SK-N-SH (cell line): Measurements from ENCODE around the gene RBM14. TPM values are rescaled to one million over a fixed set of nuclear protein-coding genes. Genes with fewer than 3 reads are reported as not detected.

ENCODE experiments used
- CTCF ChIA-PET: fragments of 300-600, 350-600 bp; formaldehyde crosslinking; extraction: SDS; loops from one replicate; lab custom pipeline; 2021; lab: Yijun Ruan, JAX
- POLR2A ChIA-PET: fragments of 350-600 bp; sonication (Branson Sonifier 250); formaldehyde crosslinking; extraction: SDS; loops from one replicate; lab custom pipeline; 2020; ENCODE audit warnings: antibody characterized with exemption, inconsistent platforms; lab: Yijun Ruan, JAX
- DNase-seq: peaks from one replicate; pipeline ENCODE4 v3.0.0; 2012
- H2AFZ ChIP-seq: fragments of 200-600 bp; sonication (generic); 2 replicates; pipeline ENCODE4 v1.8.1; 2016; ENCODE audit warnings: antibody characterized with exemption, mild to moderate bottlenecking, low read depth
- H3F3A ChIP-seq: fragments of 200-600 bp; sonication (generic); replicated peaks from 2 replicates; pipeline ENCODE3; 2016; ENCODE audit warnings: antibody characterized with exemption, mild to moderate bottlenecking; ENCODE audit not compliant: insufficient read depth
- H3K27ac ChIP-seq, 2 experiments: fragments of 200-500 bp in 1 of 2; fragments of 200-600 bp in 1 of 2; sonication (Bioruptor generic) in 1 of 2; sonication (generic), shearing (Covaris generic) in 1 of 2; 2 replicates each; pipeline versions ENCODE4 v1.5.1 to v1.6.1; 2014 to 2016; ENCODE audit warnings: low read depth in 2 of 2, inconsistent platforms in 1 of 2, low read length in 1 of 2, mild to moderate bottlenecking in 1 of 2, mixed read lengths in 1 of 2
- H3K27me3 ChIP-seq: fragments of 200-600 bp; sonication (generic), shearing (Covaris generic); 2 replicates; pipeline ENCODE4 v1.6.1; 2016; ENCODE audit warnings: mixed run types; ENCODE audit not compliant: insufficient read depth
- H3K36me3 ChIP-seq, 2 experiments: fragments of 200-500 bp in 1 of 2; fragments of 200-600 bp in 1 of 2; sonication (Bioruptor generic) in 1 of 2; sonication (generic) in 1 of 2; replicated peaks in 1 of 2; 2 replicates each; pipeline versions ENCODE3 to v1.5.1; 2014 to 2016; ENCODE audit warnings: low read length in 1 of 2, mild to moderate bottlenecking in 1 of 2; ENCODE audit not compliant: insufficient read depth in 2 of 2, control insufficient read depth in 1 of 2
- H3K4me1 ChIP-seq, 2 experiments: fragments of 200-500 bp in 1 of 2; fragments of 200-600 bp in 1 of 2; sonication (Bioruptor generic) in 1 of 2; sonication (generic), shearing (Covaris generic) in 1 of 2; 2 replicates each; pipeline versions ENCODE4 v1.5.1 to v1.6.1; 2014 to 2016; ENCODE audit warnings: low read depth in 1 of 2, low read length in 1 of 2, mixed run types in 1 of 2; ENCODE audit not compliant: insufficient read depth in 2 of 2, control insufficient read depth in 1 of 2
- H3K4me2 ChIP-seq: fragments of 200-600 bp; sonication (generic), shearing (Covaris generic); 2 replicates; pipeline ENCODE4 v1.6.1; 2017; ENCODE audit warnings: mixed run types
- H3K4me3 ChIP-seq, 2 experiments: fragments of 200-500 bp in 1 of 2; fragments of 200-600 bp in 1 of 2; sonication (Bioruptor generic) in 1 of 2; sonication (generic), shearing (Covaris generic) in 1 of 2; 2 replicates each; pipeline versions ENCODE4 v1.5.1 to v1.8.1; 2014 to 2016; ENCODE audit warnings: low read depth in 2 of 2, inconsistent platforms in 1 of 2, low read length in 1 of 2, mild to moderate bottlenecking in 1 of 2, mixed read lengths in 1 of 2, moderate library complexity in 1 of 2
- H3K79me2 ChIP-seq: fragments of 200-600 bp; sonication (generic); 2 replicates; pipeline ENCODE4 v1.8.1; 2017; ENCODE audit warnings: mild to moderate bottlenecking; ENCODE audit not compliant: insufficient read depth
- H3K9ac ChIP-seq: fragments of 200-600 bp; sonication (generic); 2 replicates; pipeline ENCODE4 v1.6.1; 2017; ENCODE audit warnings: mixed run types
- H3K9me2 ChIP-seq: fragments of 200-600 bp; sonication (generic); 2 replicates; pipeline ENCODE4 v1.6.1; 2017; ENCODE audit warnings: mixed run types
- H3K9me3 ChIP-seq: fragments of 200-600 bp; sonication (generic); 2 replicates; pipeline ENCODE4 v1.6.1; 2017; ENCODE audit warnings: mixed run types, mild to moderate bottlenecking, moderate library complexity
- H4K20me1 ChIP-seq: fragments of 200-600 bp; sonication (generic); 2 replicates; pipeline ENCODE4 v1.6.1; 2017; ENCODE audit warnings: mild to moderate bottlenecking, mixed run types; ENCODE audit not compliant: insufficient read depth
- CHD2 ChIP-seq: fragments of 150-350 bp; IDR thresholded peaks from 2 replicates; pipeline ENCODE4 v1.6.1; 2018; ENCODE audit warnings: low read length; ENCODE audit not compliant: partially characterized antibody
- ELF1 ChIP-seq: IDR thresholded peaks from 2 replicates; pipeline ENCODE4 v1.4.0; 2012
- EP300 ChIP-seq, 2 experiments: IDR thresholded peaks; 2 replicates each; pipeline versions ENCODE4 v1.4.0 to v1.6.1; 2012; ENCODE audit warnings: borderline replicate concordance in 1 of 2, low read depth in 1 of 2, low read length in 1 of 2
- FOXJ3 ChIP-seq: sonication (generic); formaldehyde crosslinking; IDR thresholded peaks from 2 replicates; pipeline ENCODE4 v1.5.1; 2020; ENCODE audit warnings: mild to moderate bottlenecking, missing genetic modification reagents
- GABPA ChIP-seq: IDR thresholded peaks from 2 replicates; pipeline ENCODE4 v1.4.0; 2012; ENCODE audit warnings: low read depth, mild to moderate bottlenecking
- GATA2 ChIP-seq: sonication (generic); formaldehyde crosslinking; IDR thresholded peaks from 2 replicates; pipeline ENCODE4 v1.5.0; 2020; ENCODE audit warnings: mild to moderate bottlenecking, missing genetic modification reagents
- IRF3 ChIP-seq: fragments of 150-350 bp; IDR thresholded peaks from 2 replicates; pipeline ENCODE4 v1.6.1; 2016; ENCODE audit warnings: mild to moderate bottlenecking, low read depth, low read length
- MEF2A ChIP-seq: IDR thresholded peaks from 2 replicates; pipeline ENCODE4 v1.4.0; 2012; ENCODE audit warnings: low read depth, borderline replicate concordance
- MXI1 ChIP-seq: IDR thresholded peaks from 2 replicates; pipeline ENCODE4 v1.6.1; 2012; ENCODE audit warnings: mild to moderate bottlenecking, low read depth, low read length, improper control_type of control experiment
- NFIC ChIP-seq: IDR thresholded peaks from 2 replicates; pipeline ENCODE4 v1.4.0; 2012; ENCODE audit warnings: borderline replicate concordance
- NRF1 ChIP-seq: IDR thresholded peaks from 2 replicates; pipeline ENCODE4 v1.6.1; 2012; ENCODE audit warnings: low read depth, mild to moderate bottlenecking, low read length
- RAD21 ChIP-seq: IDR thresholded peaks from 2 replicates; pipeline ENCODE4 v1.6.1; 2012; ENCODE audit warnings: mild to moderate bottlenecking, low read length
- RCOR1 ChIP-seq: fragments of 150-350 bp; IDR thresholded peaks from 2 replicates; pipeline ENCODE4 v1.6.1; 2017; ENCODE audit warnings: antibody characterized with exemption, low read length
- RXRA ChIP-seq: IDR thresholded peaks from 2 replicates; pipeline ENCODE4 v1.4.0; 2012; ENCODE audit warnings: low read depth, mild to moderate bottlenecking, borderline replicate concordance
- SIN3A ChIP-seq: IDR thresholded peaks from 2 replicates; pipeline ENCODE4 v1.6.1; 2012; ENCODE audit warnings: low read depth, mild to moderate bottlenecking, low read length, moderate library complexity, borderline replicate concordance
- TAF1 ChIP-seq: IDR thresholded peaks from 2 replicates; pipeline ENCODE4 v1.6.1; 2012; ENCODE audit warnings: low read depth, mild to moderate bottlenecking, low read length, moderate library complexity, borderline replicate concordance
- USF2 ChIP-seq: fragments of 150-350 bp; IDR thresholded peaks from 2 replicates; pipeline ENCODE4 v1.6.1; 2017; ENCODE audit warnings: antibody characterized with exemption, low read length, low read depth, borderline replicate concordance
- WGBS: methylation state at CpG from one replicate; pipeline ENCODE4 v1.1.6; 2017; ENCODE audit warnings: low lambda C conversion rate; 5-methylcytosine and 5-hydroxymethylcytosine counted together
- polyA plus RNA-seq, 3 experiments: library from polyadenylated mRNA; depleted of rRNA; stranded (reverse); fragments of >200 nt; gene quantifications; 2 replicates each; pipeline ENCODE4 v1.2.3, GENCODE V29; 2012
- TF ChIP-seq, protein P1 (sequence below): IDR thresholded peaks from 2 replicates; pipeline ENCODE4 v1.4.0; 2012; ENCODE audit warnings: low read depth, borderline replicate concordance
- TF ChIP-seq, protein P2 (sequence below): fragments of 200-600 bp; sonication (generic); IDR thresholded peaks from 2 replicates; pipeline ENCODE4 v1.6.1; 2017; ENCODE audit warnings: antibody characterized with exemption, mild to moderate bottlenecking, moderate library complexity

The RBM14 gene
- polyA plus RNA-seq, 1 of the 3 experiments (the other 2 are of a cell fraction) = 19.8 TPM

DNA sequence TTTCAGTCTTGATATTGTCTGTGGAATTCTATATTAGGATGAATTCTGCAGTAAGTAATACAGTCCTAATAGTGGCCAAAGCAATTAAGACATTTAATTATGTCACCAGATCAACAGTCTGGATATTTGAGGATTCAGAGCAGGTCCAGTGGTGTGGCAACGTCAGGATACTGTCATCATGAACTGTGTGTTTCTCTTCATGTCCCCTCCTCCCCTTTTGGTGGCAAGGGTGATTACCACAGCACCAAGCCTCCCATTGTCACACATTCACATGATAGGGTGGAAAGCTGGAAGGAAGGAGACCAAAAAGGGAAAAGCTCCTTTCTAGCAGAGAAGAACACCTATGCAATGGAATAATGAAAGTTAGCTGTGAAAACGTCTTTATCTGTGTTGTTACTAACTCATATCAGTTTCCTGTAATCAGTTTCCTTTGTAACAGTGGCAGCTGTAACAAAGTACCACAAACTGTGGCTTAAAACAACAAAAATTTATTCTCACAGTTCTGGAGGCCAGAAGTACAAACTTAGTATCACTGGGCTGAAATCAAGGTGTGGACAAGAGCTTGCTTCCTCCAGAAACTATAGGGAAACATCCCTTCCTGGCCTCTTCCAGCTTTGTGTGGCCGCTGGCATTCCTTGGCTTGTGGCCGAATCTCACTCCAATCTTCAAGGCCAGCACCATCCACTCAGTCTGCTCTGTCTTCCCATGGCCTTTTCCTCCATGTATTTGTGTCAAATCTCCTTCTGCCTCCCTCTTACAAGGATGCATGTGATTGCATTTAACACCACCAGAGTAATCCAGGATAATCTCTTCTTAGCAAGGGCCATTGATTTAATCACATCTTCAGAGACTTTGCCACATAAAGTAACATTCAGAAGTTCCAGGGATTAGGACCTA, 6.5 kb upstream of the RBM14 start:
- no peaks in the 10 kb centered on the region for H4K20me1 ChIP-seq
- no peak overlapping the region for H3K4me3 ChIP-seq
- no peaks in the 10 kb centered on the region for H3K9me3 ChIP-seq
- TF ChIP-seq MEF2A = no peak
- no peak for TF ChIP-seq TAF1
- no peak for TF ChIP-seq RAD21
- no peak for TF ChIP-seq IRF3
- TF ChIP-seq NRF1 = no peak
- no peak for TF ChIP-seq RXRA
- no peak for TF ChIP-seq GABPA
- TF ChIP-seq MXI1 = no peak
- H3K4me2 ChIP-seq = no peak overlapping the region
- CTCF ChIA-PET = interaction anchor here (1.7 kb wide), 1 partner anchor 31 kb away, joined by 3 read pairs; no protein-coding TSS in a partner anchor
- no peaks in the 10 kb centered on the region for H3K4me1 ChIP-seq
- H3K9ac ChIP-seq = no peak overlapping the region
- WGBS = 75% methylated on average over 4 of the region's 4 CpGs
- H3F3A ChIP-seq = peaks cover 2% of the 10 kb centered on the region
- no peaks in the 10 kb centered on the region for H3K27me3 ChIP-seq
- no peak overlapping the region for H2AFZ ChIP-seq
- peaks cover 4% of the 10 kb centered on the region; the same call in 1 of the 2 replicates for H3K79me2 ChIP-seq
- peaks cover 0 to 10% of the 10 kb centered on the region in 2 experiments for H3K36me3 ChIP-seq
- DNase-seq = no peak
- no peaks in the 10 kb centered on the region for H3K9me2 ChIP-seq
- POLR2A ChIA-PET = no interaction called here
- no peak overlapping the region for H3K27ac ChIP-seq

DNA sequence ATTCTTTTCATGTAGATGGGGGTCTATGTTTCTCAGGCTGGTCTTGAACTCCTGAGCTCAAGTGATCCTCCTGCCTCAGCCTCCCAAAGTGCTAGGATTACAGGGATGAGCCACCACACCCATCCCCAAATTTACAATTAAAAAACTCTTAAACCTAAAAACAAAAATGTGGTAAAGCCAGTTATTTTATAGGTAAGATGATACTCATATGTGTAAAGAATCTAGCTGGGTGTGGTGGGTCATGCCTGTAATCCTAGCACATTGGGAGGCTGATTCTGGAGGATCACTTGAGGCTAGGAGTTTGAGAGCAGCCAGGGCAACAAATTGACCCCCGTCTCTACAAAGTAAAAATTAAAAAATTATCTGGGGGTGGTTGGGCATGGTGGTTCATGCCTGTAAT, 4.0 kb upstream of the RBM14 start:
- 100% methylated on average over 1 of the region's 1 CpG for WGBS
- H3F3A ChIP-seq = peaks cover 9% of the 10 kb centered on the region
- peaks cover 22% of the 10 kb centered on the region for H3K79me2 ChIP-seq
- H3K4me1 ChIP-seq = no peaks in the 10 kb centered on the region
- no peaks in the 10 kb centered on the region for H3K36me3 ChIP-seq
- H3K27me3 ChIP-seq = no peaks in the 10 kb centered on the region
- POLR2A ChIA-PET = interaction anchor here (1.0 kb wide), 1 partner anchor 65 kb away, joined by 3 read pairs; the partner anchor contains the start of gene RBM4B
- CTCF ChIA-PET = interaction anchor here (0.9 kb wide), 1 partner anchor 203 kb away, joined by 3 read pairs; no protein-coding TSS in a partner anchor
- no peak overlapping the region for H2AFZ ChIP-seq
- peaks cover 7% of the 10 kb centered on the region for H4K20me1 ChIP-seq
- H3K9me2 ChIP-seq = no peaks in the 10 kb centered on the region
- H3K4me3 ChIP-seq = no peak overlapping the region
- no peak for TF ChIP-seq FOXJ3 (CRISPR knock-in tag)
- no peak for TF ChIP-seq GATA2 (CRISPR knock-in tag)
- TF ChIP-seq EP300 (IDR thresholded peaks at IDR 0.05; ENCODE audit: borderline replicate concordance in 1 of 2, low read depth in 1 of 2, low read length in 1 of 2) = no peak
- TF ChIP-seq, protein P1, sequence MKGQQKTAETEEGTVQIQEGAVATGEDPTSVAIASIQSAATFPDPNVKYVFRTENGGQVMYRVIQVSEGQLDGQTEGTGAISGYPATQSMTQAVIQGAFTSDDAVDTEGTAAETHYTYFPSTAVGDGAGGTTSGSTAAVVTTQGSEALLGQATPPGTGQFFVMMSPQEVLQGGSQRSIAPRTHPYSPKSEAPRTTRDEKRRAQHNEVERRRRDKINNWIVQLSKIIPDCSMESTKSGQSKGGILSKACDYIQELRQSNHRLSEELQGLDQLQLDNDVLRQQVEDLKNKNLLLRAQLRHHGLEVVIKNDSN = no peak
- no peak for TF ChIP-seq NFIC
- no peak for TF ChIP-seq GABPA
- no peak for TF ChIP-seq MXI1
- TF ChIP-seq RCOR1 = no peak
- no peak for TF ChIP-seq IRF3
- TF ChIP-seq ELF1 = no peak
- no peak for TF ChIP-seq USF2
- no peak for TF ChIP-seq SIN3A
- no peak for TF ChIP-seq RAD21
- no peak for TF ChIP-seq CHD2
- TF ChIP-seq, protein P2, sequence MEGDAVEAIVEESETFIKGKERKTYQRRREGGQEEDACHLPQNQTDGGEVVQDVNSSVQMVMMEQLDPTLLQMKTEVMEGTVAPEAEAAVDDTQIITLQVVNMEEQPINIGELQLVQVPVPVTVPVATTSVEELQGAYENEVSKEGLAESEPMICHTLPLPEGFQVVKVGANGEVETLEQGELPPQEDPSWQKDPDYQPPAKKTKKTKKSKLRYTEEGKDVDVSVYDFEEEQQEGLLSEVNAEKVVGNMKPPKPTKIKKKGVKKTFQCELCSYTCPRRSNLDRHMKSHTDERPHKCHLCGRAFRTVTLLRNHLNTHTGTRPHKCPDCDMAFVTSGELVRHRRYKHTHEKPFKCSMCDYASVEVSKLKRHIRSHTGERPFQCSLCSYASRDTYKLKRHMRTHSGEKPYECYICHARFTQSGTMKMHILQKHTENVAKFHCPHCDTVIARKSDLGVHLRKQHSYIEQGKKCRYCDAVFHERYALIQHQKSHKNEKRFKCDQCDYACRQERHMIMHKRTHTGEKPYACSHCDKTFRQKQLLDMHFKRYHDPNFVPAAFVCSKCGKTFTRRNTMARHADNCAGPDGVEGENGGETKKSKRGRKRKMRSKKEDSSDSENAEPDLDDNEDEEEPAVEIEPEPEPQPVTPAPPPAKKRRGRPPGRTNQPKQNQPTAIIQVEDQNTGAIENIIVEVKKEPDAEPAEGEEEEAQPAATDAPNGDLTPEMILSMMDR = no peak
- H3K9me3 ChIP-seq = no peaks in the 10 kb centered on the region
- H3K9ac ChIP-seq = no peak overlapping the region
- H3K27ac ChIP-seq = no peak overlapping the region
- H3K4me2 ChIP-seq = no peak overlapping the region
- no peak for DNase-seq
